Mononuclear cell (primary cell): ENCODE data around the gene C2orf68. TPM values are rescaled to one million over a fixed set of nuclear protein-coding genes. Genes with fewer than 3 reads are reported as not detected.
A peak's percentile ranks its signal among the peaks of the same experiment; 100 is the strongest.
"Not testable (repeated sequence)": the region's sequence is repeated elsewhere in the genome, so short reads cannot be mapped to it uniquely, and the experiment has no call there.

Experiments used
- H3K27me3 ChIP-seq: 2 replicates; pipeline ENCODE4 v1.6.0; 2011; ENCODE audit warnings: low read length, control low read depth; ENCODE audit not compliant: insufficient read depth
- H3K4me1 ChIP-seq: 2 replicates; pipeline ENCODE4 v1.5.1; 2011; ENCODE audit warnings: mild to moderate bottlenecking, low read length, control low read depth; ENCODE audit not compliant: insufficient read depth
- H3K4me3 ChIP-seq: 2 replicates; pipeline ENCODE4 v1.5.1; 2011; ENCODE audit warnings: mild to moderate bottlenecking, low read length, moderate library complexity
- H3K9me3 ChIP-seq: 2 replicates; pipeline ENCODE4 v1.5.1; 2011; ENCODE audit warnings: low read depth, mild to moderate bottlenecking, control low read depth, low read length
- total RNA-seq: library from RNA; depleted of rRNA; stranded (reverse); fragments of >200 nt; gene quantifications from one replicate; pipeline ENCODE4 v1.2.3, GENCODE V29; 2012

Gene C2orf68, protein sequence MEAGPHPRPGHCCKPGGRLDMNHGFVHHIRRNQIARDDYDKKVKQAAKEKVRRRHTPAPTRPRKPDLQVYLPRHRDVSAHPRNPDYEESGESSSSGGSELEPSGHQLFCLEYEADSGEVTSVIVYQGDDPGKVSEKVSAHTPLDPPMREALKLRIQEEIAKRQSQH
- total RNA-seq: 24.0 TPM

GRCh38 chr2:85611705-85612587, at the start of gene C2orf68:
C2orf68 (minus strand) TSS chr2:85612066; CDS start chr2:85611984, 82 bp downstream.
- Histone ChIP-seq H3K4me3 (peak within 1 kb of the TSS; percentile 80), H3K27me3 (no peaks in the 10 kb centered on the region), H3K4me1 (peaks cover 47% of the 10 kb centered on the region), H3K9me3 (no peaks in the 10 kb centered on the region)

GRCh38 chr2:85661139-85661858, 49.4 kb upstream of the C2orf68 start:
- no peak overlapping the region for H3K4me3 ChIP-seq
- peaks cover 2% of the 10 kb centered on the region for H3K4me1 ChIP-seq
- no peaks in the 10 kb centered on the region for H3K27me3 ChIP-seq
- no peaks in the 10 kb centered on the region for H3K9me3 ChIP-seq

- Histone ChIP-seq H3K9me3 (no peaks in the 10 kb centered on the region), H3K4me1 (no peaks in the 10 kb centered on the region), H3K27me3 (no peaks in the 10 kb centered on the region), H3K4me3 (no peak overlapping the region)
Observed at GRCh38 chr2:85660725-85661124, 48.9 kb upstream of the C2orf68 start.

DNA sequence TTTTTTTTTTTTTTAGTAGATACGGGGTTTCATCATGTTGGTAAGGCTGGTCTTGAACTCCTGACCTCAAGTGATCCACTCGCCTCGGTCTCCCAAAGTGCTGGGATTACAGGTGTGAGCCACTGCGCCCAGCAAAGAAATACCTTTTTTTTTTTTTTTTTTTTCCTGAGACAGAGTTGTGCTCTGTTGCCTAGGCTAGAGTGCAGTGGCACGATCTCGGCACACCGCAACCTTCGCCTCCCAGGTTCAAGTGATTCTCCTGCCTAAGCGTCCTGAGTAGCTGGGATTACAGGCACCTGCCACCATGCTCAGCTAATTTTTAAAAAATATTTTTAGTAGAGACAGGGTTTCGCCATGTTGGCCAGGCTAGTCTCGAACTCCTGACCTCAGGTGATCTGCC, 48.4 kb upstream of the C2orf68 start:
- not testable (repeated sequence) for H3K9me3 ChIP-seq, H3K4me1 ChIP-seq, H3K27me3 ChIP-seq, H3K4me3 ChIP-seq

GRCh38 chr2:85659324-85659981, 47.6 kb upstream of the C2orf68 start:
- Histone ChIP-seq H3K9me3 (no peaks in the 10 kb centered on the region), H3K4me1 (no peaks in the 10 kb centered on the region), H3K27me3 (no peaks in the 10 kb centered on the region), H3K4me3 (no peak overlapping the region)

DNA sequence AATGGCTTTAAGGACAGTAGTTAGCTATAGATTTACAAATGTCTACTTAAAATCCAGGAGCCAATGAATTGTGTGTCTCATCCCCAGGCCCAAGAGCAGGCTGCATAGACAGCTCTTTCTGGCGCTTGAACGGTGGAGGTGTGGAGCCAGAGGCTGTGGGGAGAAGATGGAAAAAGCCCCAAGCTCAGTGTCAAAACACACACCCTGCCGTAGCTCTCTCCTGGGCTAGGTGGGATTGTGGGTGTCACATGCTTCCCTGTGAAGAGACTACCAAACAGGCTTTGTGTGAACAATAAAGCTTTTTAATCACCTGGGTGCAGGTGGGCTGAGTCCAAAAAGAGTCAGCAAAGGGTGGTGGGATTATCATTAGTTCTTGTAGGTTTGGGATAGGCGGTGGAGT, 45.5 kb upstream of the C2orf68 start:
- H3K27me3 ChIP-seq, H3K9me3 ChIP-seq, H3K4me3 ChIP-seq, H3K4me1 ChIP-seq: not testable (repeated sequence)

DNA sequence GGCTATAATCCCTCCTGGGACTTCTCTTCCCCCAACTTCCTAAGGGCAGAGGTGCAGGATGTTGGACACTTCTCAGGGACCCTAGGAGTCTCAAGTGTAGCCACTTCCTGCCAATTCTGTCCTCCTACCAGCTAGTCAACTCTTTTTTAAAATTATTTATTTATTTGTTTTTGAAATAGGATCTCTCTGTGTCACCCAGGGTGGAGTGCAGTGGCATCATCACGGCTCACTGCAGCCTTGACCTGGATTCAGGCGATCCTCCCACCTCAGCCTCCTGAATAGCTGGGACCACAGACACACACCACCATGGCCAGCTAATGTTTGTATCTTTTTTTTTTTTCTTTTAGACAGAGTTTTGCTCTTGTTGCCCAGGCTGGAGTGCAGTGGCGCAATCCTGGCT, 44.6 kb upstream of the C2orf68 start:
- Histone ChIP-seq H3K9me3 (no peaks in the 10 kb centered on the region), H3K27me3 (no peaks in the 10 kb centered on the region), H3K4me1 (no peaks in the 10 kb centered on the region), H3K4me3 (no peak overlapping the region)

GRCh38 chr2:85655961-85656417, 44.1 kb upstream of the C2orf68 start:
- H3K27me3 ChIP-seq: no peaks in the 10 kb centered on the region
- no peak overlapping the region for H3K4me3 ChIP-seq
- H3K9me3 ChIP-seq: no peaks in the 10 kb centered on the region
- no peaks in the 10 kb centered on the region for H3K4me1 ChIP-seq

DNA sequence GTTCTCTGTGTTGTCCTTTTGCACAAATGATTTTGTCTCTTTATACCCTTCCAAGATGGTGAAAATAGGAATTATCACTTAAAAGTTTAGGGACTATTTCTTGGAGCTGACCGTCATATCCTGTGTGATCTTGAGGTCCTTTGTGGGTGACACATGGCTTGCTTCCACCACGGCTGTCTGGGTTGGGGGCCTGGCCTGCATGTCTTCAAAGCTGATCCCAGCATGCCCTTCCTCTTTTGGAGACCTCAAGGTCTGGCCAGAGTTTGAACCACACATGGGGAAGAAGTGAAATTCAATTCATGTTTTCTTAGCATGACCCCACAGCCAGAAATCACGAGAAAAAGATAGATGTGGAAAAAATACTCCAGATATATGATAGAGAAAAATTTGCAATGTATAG, 42.1 kb upstream of the C2orf68 start:
- no peaks in the 10 kb centered on the region for H3K4me1 ChIP-seq
- H3K27me3 ChIP-seq: no peaks in the 10 kb centered on the region
- no peak overlapping the region for H3K4me3 ChIP-seq
- H3K9me3 ChIP-seq: no peaks in the 10 kb centered on the region

DNA sequence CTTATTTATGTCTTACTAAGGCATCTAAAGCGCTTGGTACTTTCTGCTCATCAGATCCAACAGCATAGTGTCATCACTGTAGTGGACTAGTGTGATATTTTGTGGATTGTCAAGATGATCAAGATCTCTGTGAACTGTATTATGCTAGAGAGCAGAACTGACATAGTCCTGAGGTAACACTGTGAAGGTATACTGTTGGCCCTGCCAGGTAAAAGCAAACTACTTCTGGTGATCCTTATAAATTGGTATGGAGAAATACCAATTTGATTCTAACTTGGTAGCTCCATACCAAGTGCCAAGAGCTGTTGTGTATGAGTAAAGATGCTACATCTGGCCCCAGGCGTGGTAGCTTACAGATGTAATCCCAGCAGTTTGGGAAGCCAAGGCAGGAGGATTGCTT, 40.2 kb upstream of the C2orf68 start:
- Histone ChIP-seq H3K4me3 (no peak overlapping the region), H3K27me3 (no peaks in the 10 kb centered on the region), H3K9me3 (no peaks in the 10 kb centered on the region), H3K4me1 (peaks cover 13% of the 10 kb centered on the region)

GRCh38 chr2:85651097-85651496, 39.2 kb upstream of the C2orf68 start:
- Histone ChIP-seq H3K27me3 (no peaks in the 10 kb centered on the region), H3K4me1 (peaks cover 13% of the 10 kb centered on the region), H3K4me3 (no peak overlapping the region), H3K9me3 (no peaks in the 10 kb centered on the region)

DNA sequence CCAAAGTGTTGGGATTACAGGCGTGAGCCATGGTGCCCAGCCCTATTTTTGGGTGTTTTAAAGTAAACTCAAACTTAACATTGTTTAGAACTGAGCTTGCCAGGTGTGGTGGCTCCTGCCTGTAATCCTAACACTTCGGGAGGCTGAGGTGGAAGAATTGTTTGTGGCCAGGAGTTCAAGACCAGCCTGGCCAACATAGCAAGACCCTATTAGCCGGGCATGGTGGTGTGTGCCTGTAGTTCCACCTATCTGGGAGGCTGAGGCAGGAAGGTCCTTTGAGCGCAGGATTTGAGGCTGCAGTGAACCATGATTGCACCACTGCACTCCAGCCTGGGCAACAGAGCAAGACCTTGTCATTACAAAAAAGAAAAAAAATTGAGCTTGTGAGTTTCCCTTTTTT, 38.6 kb upstream of the C2orf68 start:
- H3K4me1 ChIP-seq: peaks cover 13% of the 10 kb centered on the region
- no peak overlapping the region for H3K4me3 ChIP-seq
- H3K27me3 ChIP-seq: no peaks in the 10 kb centered on the region
- no peaks in the 10 kb centered on the region for H3K9me3 ChIP-seq

GRCh38 chr2:85649201-85650190, 37.6 kb upstream of the C2orf68 start:
- Histone ChIP-seq H3K27me3 (no peaks in the 10 kb centered on the region), H3K9me3 (no peaks in the 10 kb centered on the region), H3K4me1 (peaks cover 13% of the 10 kb centered on the region), H3K4me3 (no peak overlapping the region)

GRCh38 chr2:85648619-85649018, 36.8 kb upstream of the C2orf68 start:
- H3K4me3 ChIP-seq: no peak overlapping the region
- no peaks in the 10 kb centered on the region for H3K9me3 ChIP-seq
- H3K4me1 ChIP-seq: peaks cover 13% of the 10 kb centered on the region
- no peaks in the 10 kb centered on the region for H3K27me3 ChIP-seq
